ENCODE data around the gene NUMB.

Gene NUMB

GRCh38 chr14:73458183-73458976 is at the start of gene NUMB:
Gene NUMB (minus strand): TSS chr14:73458546. CDS start chr14:73355751, 102,795 bp downstream.
- peak; percentile 100 for DNase-seq

DNA sequence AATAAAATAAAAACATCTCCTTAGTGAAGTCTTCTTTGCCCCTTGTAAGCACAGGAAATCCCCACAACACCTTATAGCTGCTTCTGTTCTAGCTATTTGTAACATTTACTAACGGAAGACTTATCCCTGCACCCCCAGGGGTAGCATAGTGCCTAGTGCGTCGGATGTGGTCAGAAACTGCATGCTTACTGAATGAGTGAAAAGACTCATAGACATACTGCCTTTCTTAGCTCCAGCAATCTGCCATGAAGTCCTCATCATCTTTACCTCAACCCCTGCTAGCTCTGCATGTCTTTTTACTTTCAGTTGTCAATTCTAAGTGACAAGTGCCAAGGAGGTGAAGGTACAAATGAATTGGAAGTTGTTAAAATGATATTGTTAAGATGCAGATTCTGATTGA is 45.3 kb upstream of the NUMB start:
- DNase-seq, result no peak

- no peak for DNase-seq
Measured at GRCh38 chr14:73502017-73502619, 43.8 kb upstream of the NUMB start.

DNA sequence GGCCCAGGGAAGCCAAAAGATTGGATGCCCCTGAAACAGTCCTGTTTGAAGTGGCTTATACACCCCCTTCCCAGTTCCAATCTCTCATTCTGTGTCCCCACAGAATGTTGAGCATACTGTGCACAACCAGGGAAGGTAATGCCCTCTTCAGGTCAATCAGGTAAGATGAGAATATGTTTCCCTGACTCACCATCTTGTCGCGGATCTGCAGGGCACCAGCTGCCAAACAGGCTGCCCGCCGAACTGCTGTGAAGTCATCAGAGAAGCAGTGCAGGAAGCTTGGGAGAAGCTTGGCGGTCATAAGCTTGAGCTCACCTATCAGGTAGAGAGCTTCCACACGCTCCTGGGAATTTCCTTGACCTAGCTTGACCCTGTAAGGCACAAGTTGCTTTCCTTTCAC is 42.0 kb upstream of the NUMB start:
- DNase-seq, result no peak

GRCh38 chr14:73494593-73494992 is 36.2 kb upstream of the NUMB start:
- no peak for DNase-seq

DNA sequence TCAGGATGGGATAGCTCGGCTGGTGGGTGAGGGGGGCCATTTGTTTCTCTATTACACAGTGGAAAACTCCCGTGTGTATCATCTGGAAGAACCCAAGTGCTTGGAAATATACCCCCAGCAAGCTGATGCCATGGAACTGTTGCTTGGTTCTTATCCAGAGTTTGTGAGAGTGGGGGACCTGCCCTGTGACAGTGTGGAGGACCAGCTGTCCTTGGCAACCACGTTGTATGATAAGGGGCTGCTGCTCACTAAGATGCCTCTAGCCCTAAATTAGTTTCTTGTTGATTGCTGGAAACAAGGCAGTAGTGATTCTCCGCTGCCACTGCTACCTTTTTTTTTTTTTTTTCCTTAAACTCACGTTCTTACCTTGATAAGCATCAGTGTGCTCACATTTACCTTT is 34.3 kb upstream of the NUMB start:
- no peak for DNase-seq

- no peak for DNase-seq
Measured at GRCh38 chr14:73492043-73492552, 33.8 kb upstream of the NUMB start.

DNA sequence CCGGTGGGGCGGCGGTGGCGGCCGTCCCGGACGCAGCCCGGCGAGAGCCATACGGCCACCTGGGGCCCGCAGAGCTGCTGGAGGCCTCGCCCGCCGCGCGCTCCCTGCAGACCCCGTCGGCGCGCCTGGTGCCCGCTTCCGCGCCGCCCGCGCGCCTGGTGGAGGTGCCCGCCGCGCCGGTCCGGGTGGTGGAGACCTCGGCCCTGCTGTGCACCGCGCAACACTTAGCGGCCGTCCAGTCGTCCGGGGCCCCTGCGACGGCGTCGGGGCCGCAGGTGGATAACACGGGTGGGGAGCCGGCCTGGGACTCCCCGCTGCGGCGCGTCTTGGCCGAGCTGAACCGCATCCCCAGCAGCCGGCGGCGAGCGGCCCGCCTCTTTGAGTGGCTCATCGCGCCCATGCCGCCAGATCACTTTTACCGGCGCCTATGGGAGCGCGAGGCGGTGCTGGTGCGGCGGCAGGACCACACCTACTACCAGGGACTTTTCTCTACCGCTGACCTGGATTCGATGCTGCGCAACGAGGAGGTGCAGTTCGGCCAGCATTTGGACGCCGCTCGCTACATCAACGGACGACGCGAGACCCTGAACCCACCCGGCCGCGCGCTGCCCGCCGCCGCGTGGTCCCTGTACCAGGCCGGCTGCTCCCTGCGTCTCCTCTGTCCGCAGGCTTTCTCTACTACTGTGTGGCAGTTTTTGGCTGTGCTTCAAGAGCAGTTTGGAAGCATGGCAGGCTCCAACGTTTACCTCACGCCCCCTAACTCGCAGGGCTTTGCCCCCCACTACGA is 33.1 kb upstream of the NUMB start:
- DNase-seq, result peak; percentile 58

GRCh38 chr14:73489481-73490175 is 31.3 kb upstream of the NUMB start:
- no peak for DNase-seq

DNA sequence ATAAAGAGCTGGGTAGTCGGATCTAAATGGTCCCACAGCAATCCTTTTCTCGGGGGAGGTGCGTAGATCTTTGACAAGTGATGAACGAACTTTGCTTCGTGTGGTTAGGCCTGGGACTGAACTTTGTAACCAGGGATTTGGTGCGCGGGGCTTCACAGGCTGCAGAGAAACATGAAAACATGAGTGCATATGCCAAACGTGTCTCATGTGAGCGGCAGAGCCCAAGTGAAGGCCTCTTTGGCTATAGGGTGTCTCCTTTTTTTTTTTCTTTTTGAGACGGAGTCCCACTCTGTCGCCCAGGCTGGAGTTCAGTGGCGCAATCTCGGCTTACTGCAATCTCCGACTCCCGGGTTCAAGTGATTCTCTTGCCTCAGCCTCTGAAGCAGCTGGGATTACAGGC is 20.3 kb upstream of the NUMB start:
- no peak for DNase-seq

- no peak for DNase-seq
Measured at GRCh38 chr14:73477618-73478266, 19.4 kb upstream of the NUMB start.

GRCh38 chr14:73476451-73476931 is 18.1 kb upstream of the NUMB start:
- no peak for DNase-seq

DNA sequence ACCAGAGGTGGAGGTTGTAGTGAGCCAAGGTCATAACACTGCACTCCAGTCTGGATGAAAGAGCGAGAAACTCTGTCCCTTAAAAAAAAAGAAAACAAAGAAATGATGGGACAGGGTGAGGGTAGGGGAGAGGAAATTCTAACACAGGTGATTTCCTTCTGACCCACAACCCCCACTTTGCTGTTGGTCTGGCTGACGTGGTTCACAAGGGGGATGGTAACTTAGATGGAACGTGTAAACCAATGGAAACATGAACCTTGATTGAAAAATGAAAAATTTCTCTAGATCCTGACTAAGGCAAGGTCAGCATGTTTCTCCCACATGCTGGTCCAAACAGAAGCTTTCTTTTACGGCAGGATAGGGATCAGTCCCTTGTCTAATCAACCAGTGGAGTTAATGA is 16.6 kb upstream of the NUMB start:
- no peak for DNase-seq

DNA sequence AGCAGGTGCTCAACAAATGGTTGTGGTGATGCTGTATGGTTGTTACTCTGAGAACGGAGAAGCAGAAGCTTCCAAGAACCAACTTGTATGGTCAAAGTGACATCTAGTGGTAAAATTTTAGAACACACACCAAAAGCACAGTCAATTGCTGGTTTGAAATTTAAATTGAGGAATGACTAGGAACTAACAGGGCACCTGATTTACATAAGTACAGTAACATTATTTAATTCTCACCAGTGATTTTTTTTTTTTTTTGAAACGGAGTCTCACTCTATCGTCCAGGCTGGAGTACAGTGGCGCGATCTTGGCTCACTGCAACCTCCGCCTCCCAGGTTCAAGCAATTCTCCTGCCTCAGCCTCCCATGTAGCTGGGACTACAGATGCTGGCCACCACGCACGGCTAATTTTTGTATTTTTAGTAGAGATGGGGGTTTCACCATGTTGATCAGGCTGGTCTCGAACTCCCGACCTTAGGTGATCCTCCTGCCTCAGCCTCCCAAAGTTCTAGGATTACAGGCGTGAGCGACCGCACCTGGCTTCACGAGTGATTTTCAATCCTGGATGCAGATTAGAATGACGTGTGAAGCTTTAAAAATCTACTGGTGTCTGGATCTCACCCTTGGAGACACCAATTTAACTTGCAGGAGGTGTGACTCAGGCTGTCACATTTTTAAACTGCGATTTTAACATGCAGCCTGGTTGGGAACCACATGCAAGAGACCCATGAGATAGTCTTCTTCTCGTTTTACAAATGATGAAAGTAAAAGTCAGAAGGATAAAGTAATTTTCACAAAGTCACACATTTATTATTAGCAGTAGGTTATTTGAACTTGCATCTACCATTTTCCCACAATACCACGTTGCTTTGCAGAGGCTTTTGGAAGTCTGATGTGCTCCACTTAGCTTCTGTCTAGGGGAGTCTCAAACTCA is 14.1 kb upstream of the NUMB start:
- DNase-seq, result peak; percentile 78

DNA sequence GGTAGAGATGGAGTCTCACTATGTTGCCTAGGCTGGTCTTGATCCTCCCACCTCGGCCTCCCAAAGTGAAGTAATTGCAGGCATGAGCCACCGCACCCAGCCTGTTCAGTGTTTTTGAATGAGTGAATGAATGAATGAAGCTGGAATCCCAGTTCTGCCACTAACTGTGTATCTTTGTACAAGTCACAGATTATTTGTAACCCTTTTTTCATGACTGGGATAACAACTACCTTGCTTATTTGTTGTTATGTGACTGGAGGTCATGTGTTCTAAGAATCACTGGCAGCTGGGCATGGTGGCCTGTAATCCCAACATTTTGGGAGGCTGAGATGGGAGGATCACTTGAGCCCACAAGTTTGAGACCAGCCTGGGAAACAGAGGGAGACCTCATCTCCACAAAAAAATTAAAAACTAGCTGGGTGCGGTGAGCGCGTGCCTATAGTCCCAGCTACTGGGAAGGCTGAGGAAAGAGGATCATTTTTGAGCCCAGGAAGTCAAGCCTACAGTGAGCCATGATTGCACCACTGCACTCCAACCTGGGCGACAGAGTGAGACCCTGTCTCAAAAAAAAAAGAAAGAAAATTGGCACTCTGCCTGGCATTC is 13.3 kb upstream of the NUMB start:
- no peak for DNase-seq

- DNase-seq, result no peak
Measured at GRCh38 chr14:73468828-73469375, 10.6 kb upstream of the NUMB start.

- DNase-seq, result no peak
Measured at GRCh38 chr14:73467800-73468199, 9.5 kb upstream of the NUMB start.

- DNase-seq, result no peak
Measured at GRCh38 chr14:73467377-73467776, 9.0 kb upstream of the NUMB start.

DNA sequence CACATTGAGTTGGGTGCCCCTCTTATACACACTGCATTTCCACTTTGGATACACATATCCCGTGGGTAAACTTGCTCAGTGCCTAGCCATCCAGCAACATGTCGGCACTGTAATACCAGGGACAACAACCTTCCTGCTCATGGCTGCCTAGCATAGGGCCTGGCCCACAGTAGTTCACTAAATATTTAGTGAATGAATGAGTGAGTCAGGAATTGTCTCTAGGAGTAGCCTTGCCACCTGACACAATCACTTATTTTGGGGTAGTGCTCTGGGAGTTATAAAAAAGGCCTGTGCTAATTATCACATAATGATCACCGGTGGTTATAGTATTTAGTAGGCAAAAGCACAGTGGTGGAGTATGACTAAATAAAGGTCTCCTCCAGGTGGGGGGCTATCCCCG is 8.5 kb upstream of the NUMB start:
- DNase-seq, result no peak

DNA sequence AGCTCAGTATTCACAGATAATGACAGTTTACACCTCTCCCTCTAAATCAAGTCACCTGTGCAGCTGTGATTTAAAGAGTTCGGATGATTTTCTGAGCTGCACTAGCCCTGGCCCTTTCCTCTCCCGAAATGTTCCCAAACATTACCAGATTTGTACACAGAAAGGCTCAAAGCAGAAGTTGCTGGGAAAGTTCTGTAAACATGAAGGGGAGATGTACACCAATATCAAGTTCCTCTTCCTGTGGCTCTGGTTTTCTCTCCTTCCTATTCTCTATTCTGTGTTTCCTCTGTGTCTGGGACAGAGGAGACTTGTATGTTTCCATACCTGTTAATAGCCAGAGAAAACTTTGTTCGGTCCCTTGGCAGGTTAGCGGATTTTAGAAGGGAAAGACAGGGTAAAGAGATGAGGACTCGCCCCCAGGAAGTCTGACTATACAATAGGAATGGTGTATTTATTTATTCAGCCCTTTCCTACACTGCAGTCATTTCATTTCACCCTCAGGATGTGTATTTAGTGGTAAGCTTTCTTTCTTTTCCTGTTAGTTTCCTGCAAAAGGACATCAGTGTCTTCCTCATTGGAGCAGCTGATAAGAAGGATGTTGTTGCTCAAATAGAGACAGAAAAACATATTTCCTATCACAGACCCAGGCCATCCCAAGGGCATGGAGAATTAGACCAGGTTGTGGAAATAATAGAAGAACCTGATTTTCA is 7.6 kb upstream of the NUMB start:
- no peak for DNase-seq

Data from NCI-H1105 (cell line).